Astrocyte of the spinal cord (primary cell): ENCODE measurements around the gene RPTOR.
"Not testable (repeated sequence)": the region's sequence is repeated elsewhere in the genome, so short reads cannot be mapped to it uniquely, and the experiment has no call there.

ENCODE experiments used
- DNase-seq: peaks from one replicate; pipeline ENCODE4 v3.0.0; 2011; ENCODE audit warnings: low read depth, low spot score
- H3K4me3 ChIP-seq: 2 replicates; pipeline ENCODE4 v1.5.1; 2011; ENCODE audit warnings: low read depth, mild to moderate bottlenecking, low read length, moderate library complexity
- in situ Hi-C: cut with HindIII; loops from 2 replicates; pipeline ENCODE4 v1.10.0; 2017; ENCODE audit warnings: low sequenced_read_pairs
- TF ChIP-seq, protein P1 (sequence below): IDR thresholded peaks from 2 replicates; pipeline ENCODE4 v1.5.1; 2012; ENCODE audit warnings: low read depth, mild to moderate bottlenecking, low read length, inconsistent platforms

RPTOR gene

DNA sequence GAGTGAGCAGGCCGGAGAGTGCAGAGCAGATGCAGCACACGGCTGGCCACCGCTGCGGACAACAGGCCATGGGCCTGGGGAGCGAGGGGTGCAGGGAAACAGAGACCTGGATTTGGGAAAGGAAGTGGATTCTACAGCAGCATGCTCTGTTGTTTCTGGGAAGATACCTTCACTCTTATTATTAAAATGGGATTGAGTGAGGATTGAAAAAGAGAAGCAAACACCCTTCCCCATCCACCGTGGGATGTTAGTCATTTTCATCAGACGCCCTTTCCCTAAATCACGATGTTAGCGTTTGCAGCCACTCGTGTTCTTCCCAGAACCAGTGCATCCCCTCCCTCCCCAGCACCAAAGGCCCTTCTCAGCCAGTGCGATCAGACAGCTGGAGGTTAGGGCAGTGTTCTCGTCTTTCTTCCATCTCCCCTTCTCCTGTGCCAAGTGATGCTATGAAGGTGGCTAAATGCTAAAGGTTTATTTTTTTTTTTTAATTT lies 250.5 kb downstream of the RPTOR start:
- in situ Hi-C loops = no loop called here
- no peak for DNase-seq
- no peak overlapping the region for H3K4me3 ChIP-seq
- TF ChIP-seq, protein P1, sequence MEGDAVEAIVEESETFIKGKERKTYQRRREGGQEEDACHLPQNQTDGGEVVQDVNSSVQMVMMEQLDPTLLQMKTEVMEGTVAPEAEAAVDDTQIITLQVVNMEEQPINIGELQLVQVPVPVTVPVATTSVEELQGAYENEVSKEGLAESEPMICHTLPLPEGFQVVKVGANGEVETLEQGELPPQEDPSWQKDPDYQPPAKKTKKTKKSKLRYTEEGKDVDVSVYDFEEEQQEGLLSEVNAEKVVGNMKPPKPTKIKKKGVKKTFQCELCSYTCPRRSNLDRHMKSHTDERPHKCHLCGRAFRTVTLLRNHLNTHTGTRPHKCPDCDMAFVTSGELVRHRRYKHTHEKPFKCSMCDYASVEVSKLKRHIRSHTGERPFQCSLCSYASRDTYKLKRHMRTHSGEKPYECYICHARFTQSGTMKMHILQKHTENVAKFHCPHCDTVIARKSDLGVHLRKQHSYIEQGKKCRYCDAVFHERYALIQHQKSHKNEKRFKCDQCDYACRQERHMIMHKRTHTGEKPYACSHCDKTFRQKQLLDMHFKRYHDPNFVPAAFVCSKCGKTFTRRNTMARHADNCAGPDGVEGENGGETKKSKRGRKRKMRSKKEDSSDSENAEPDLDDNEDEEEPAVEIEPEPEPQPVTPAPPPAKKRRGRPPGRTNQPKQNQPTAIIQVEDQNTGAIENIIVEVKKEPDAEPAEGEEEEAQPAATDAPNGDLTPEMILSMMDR = no peak

DNA sequence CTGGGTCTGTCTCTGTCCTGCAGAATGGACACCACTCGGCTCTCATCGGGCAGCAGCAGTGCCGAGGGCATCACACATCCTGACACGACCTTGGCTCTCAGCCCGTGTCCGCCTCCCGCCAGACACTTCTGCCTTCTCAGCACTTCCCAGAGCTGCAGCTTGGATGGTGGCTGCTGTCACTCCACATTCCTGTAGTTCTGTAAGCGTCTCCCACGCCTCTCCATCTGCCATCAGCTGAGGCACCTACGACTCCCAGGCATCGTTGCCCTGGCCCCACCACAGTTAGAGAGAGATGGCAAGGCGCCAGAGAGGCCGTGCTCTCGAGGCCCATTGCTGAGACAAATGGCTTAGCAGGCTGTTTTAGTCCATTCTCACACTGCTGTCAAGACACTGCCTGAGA lies 251.1 kb downstream of the RPTOR start:
- TF ChIP-seq, protein P1 = no peak
- in situ Hi-C loops = no loop called here
- H3K4me3 ChIP-seq = no peak overlapping the region
- DNase-seq = no peak

DNA sequence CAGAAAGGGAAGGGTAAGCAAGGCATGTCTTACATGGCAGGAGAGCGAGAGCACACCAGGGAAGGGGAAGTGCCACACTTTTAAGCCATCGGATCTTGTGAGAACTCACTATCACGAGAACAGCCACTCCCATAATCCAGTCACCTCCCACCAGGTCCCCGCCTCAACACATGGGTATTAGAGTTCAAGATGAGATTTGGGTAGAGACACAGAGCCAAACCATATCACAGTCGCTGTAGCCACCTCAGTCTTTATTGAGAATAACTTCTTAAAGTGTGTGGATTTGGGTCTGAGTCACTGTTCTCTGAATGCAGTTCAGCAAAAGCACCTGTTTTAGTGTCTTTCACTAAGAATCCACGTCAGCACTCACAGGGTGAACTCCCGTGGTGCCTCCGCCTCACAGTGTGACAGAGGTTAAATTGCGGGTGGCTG lies 251.8 kb downstream of the RPTOR start:
- in situ Hi-C loops = no loop called here
- TF ChIP-seq, protein P1 = no peak
- H3K4me3 ChIP-seq = no peak overlapping the region
- no peak for DNase-seq

- in situ Hi-C loops, H3K4me3 ChIP-seq, DNase-seq: not testable (repeated sequence)
These were observed 252.6 kb downstream of the RPTOR start for GRCh38 chr17:80797222-80797621.

- no peak for DNase-seq
- TF ChIP-seq, protein P1 = no peak
These were observed 253.3 kb downstream of the RPTOR start for GRCh38 chr17:80797741-80798594.

GRCh38 chr17:80798595-80799537 lies 254.2 kb downstream of the RPTOR start:
- H3K4me3 ChIP-seq = no peak overlapping the region
- DNase-seq = no peak
- in situ Hi-C loops = no loop called here
- TF ChIP-seq, protein P1 = no peak

More at GRCh38 chr17:80797741-80798594, 253.3 kb downstream of the RPTOR start:
- in situ Hi-C loops = no loop called here
- H3K4me3 ChIP-seq = no peak overlapping the region
